ENCODE data around the gene MAP3K8. TPM values are rescaled to one million over a fixed set of nuclear protein-coding genes. Genes with fewer than 3 reads are reported as not detected.
"Not testable (repeated sequence)": the region's sequence is repeated elsewhere in the genome, so short reads cannot be mapped to it uniquely, and the experiment has no call there.

Gene MAP3K8
- total RNA-seq, 2 donors from 2014 or later: 9.9 to 11.2 TPM

DNA sequence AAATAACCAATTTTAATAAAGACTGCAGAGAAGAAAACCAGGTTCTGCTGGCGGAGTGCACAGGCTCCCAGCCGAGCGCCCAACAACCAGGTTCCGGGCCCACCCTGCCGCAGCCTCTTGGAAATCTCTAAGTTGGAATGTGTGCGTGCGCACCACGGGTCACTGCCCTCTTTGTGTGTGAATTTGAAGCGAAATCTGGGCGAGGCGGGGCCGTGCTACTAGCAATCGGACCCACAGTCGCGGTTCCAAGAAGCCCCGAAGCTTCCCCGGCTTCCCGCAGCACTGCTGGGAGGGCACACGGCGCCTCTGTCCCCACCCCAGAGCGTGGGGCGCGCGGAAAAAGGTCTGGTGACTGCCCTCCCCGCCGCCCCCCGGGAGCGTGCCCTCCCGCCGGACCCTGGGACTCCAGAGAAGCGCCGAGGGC, 666 bp upstream of the MAP3K8 start:
- Histone ChIP-seq H3K4me1 (peaks cover 11% of the 10 kb centered on the region), H3K27me3 (no peaks in the 10 kb centered on the region), H3K9me3 (no peaks in the 10 kb centered on the region), H3K27ac (peak overlapping the region; percentile 87 to 99 (median 95)), H3K36me3 (replicated peaks in 1 of 2; ENCODE audit: insufficient read depth in 1 of 2, low read depth in 2 of 2) (no peaks in the 10 kb centered on the region), H3K4me3 (peak overlapping the region; percentile 74 to 84)
- TF ChIP-seq POLR2A (IDR thresholded peaks at IDR 0.05): no peak
- no peak for TF ChIP-seq CTCF (IDR thresholded peaks at IDR 0.05)
- 0% methylated on average over 9 to 32 of the region's 32 CpGs for WGBS, 2 donors
- ATAC-seq: peak; percentile 49
- intact Hi-C loops (cut with DNase I): no loop called here
- DNase-seq: peak; percentile 73 to 84 (median 80)

DNA sequence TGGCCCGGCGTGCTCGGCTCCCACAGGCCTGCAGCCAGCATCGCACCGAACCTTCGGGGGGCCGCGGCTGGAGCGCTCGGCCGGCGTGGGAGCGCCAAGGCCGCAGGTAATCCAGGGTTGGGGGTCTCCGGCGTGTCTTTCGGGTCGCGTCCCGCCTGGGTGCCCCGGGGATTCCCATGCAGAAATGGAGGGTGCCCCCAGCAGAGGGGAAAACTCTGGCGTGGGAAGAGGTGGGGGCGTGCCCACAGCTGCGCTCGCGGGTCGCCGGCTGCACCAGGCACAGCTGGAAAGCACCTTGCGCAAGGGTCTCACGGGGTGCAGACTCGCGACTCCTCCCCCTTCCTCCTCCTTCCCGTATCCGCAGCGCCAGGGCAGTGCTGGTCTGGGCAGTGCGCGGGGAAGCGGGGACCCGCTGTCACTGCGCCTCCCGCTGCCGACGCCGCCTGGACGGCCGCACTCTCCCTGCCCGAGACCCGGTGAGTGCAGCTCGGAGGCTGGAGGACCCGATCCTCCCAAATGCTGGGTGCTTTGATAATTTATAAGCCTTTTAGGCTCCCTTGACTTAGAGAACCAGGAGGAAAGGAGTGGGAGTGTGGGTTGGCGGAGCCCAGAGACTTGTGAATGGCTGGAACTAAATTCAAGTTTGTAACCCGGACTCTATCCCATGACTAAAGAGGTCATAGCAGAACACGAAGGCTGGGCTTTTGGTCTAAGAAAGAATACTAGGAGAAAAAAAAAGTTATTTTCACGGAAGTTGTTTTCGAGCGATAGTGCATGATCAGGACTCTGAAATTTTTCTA, 489 bp downstream of the MAP3K8 start:
- WGBS, 2 donors: 1% methylated on average over 22 to 53 of the region's 56 CpGs
- H3K27ac ChIP-seq: peak overlapping the region; percentile 87 to 99 (median 95)
- no peaks in the 10 kb centered on the region for H3K36me3 ChIP-seq (replicated peaks in 1 of 2; ENCODE audit: insufficient read depth in 1 of 2, low read depth in 2 of 2)
- DNase-seq (peak; percentile 73 to 91 (median 84)), ATAC-seq (peak; percentile 63)
- intact Hi-C loops (cut with DNase I): no loop called here
- no peaks in the 10 kb centered on the region for H3K9me3 ChIP-seq
- TF ChIP-seq POLR2A (IDR thresholded peaks at IDR 0.05): peak; percentile 53 to 94 (median 82)
- peak in 1 of 7 experiments; percentile 4 for TF ChIP-seq CTCF (IDR thresholded peaks at IDR 0.05)
- peaks cover 15% of the 10 kb centered on the region for H3K4me1 ChIP-seq
- no peaks in the 10 kb centered on the region for H3K27me3 ChIP-seq
- H3K4me3 ChIP-seq: peak overlapping the region; percentile 74 to 84

GRCh38 chr10:30435073-30435422, 1.1 kb downstream of the MAP3K8 start:
- no peaks in the 10 kb centered on the region for H3K36me3 ChIP-seq (replicated peaks in 1 of 2; ENCODE audit: insufficient read depth in 1 of 2, low read depth in 2 of 2)
- H3K9me3 ChIP-seq: no peaks in the 10 kb centered on the region
- ATAC-seq (no peak), DNase-seq (peak; percentile 24 to 50 (median 40))
- peak overlapping the region; percentile 1 to 74 for H3K4me3 ChIP-seq
- WGBS, 2 donors: 5 to 11% methylated on average over 13 of the region's 13 CpGs
- H3K27ac ChIP-seq: peak overlapping the region; percentile 87 to 99 (median 95)
- TF ChIP-seq POLR2A (IDR thresholded peaks at IDR 0.05): no peak
- no peak for TF ChIP-seq CTCF (IDR thresholded peaks at IDR 0.05)
- intact Hi-C loops (cut with DNase I): no loop called here
- no peaks in the 10 kb centered on the region for H3K27me3 ChIP-seq
- H3K4me1 ChIP-seq: peaks cover 15% of the 10 kb centered on the region

DNA sequence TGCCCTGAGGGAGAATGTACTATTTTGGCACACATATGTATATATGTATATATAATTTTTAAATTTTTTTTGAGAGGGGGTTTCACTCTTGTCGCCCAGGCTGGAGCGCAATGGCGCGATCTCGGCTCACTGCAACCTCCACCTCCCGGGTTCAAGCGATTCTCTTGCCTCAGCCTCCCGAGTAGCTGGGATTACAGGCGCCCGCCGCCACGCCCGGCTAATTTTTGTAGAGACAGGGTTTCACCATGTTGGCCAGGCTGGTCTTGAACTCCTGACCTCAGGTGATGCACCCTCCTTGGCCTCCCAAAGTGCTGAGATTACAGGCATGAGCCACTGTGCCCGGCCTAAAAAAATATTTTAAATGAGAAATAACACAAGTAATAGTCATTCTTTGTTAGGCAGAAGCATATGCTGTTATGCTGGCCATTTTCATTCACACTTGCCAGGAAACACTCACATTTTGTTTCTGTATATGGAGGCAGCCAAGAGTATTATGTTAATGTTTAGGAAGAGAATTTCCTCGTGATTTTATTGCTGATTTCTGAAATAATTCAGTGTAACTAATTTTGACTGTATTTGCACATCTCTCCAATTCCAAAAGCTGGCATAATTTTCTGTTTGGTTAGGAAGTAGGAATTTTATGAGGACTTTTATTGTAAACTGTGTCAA, 1.6 kb downstream of the MAP3K8 start:
- WGBS, 2 donors: 63 to 86% methylated on average over 15 of the region's 15 CpGs
- H3K9me3 ChIP-seq; ATAC-seq; intact Hi-C loops (cut with DNase I); H3K4me3 ChIP-seq; H3K27me3 ChIP-seq; H3K36me3 ChIP-seq (replicated peaks in 1 of 2; ENCODE audit: insufficient read depth in 1 of 2, low read depth in 2 of 2); DNase-seq: not testable (repeated sequence)
- peaks cover 15% of the 10 kb centered on the region for H3K4me1 ChIP-seq
- H3K27ac ChIP-seq: peak overlapping the region in 3 of 4 donors; percentile 94 to 99 (median 96)

DNA sequence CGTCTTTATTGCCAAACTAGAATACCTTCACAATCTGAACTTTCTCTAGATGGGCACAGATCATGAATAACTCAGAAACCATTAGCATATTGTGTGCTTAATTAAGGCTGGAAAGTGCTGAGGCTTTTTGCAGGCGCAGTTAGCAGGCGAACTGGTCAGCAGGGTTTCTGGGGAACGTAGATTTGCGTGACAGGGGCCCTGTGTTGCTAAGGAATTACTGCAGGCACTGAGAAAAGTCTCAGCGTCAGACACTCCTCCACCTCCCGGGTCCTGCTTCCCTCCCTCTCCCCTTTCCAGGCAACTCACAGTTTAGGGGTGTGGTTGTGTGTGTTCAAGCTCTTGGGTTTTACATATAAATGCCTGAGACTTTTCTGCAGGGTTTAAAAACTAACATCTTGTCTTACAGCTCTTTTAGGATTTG, 2.2 kb downstream of the MAP3K8 start:
- Histone ChIP-seq H3K36me3 (replicated peaks in 1 of 2; ENCODE audit: insufficient read depth in 1 of 2, low read depth in 2 of 2) (no peaks in the 10 kb centered on the region), H3K27ac (peak overlapping the region in 2 of 4 donors; percentile 33 to 94), H3K4me3 (no peak overlapping the region), H3K9me3 (no peaks in the 10 kb centered on the region), H3K27me3 (no peaks in the 10 kb centered on the region), H3K4me1 (peaks cover 15% of the 10 kb centered on the region)
- intact Hi-C loops (cut with DNase I): no loop called here
- peak in 2 of 4 donors; percentile 12 to 34 for DNase-seq
- no peak for ATAC-seq
- no peak for TF ChIP-seq POLR2A (IDR thresholded peaks at IDR 0.05)
- TF ChIP-seq CTCF (IDR thresholded peaks at IDR 0.05): no peak
- whole genome bisulfite sequencing, 2 donors: 49% methylated on average over 6 to 7 of the region's 7 CpGs
